A549 (cell line): ENCODE results near the gene IL18BP.

ENCODE experiments used
- CEBPB ChIP-seq, 2 experiments: fragments of >200 bp in 1 of 2; sonication (Bioruptor Twin) in 1 of 2; formaldehyde crosslinking in 1 of 2; IDR thresholded peaks; 2 replicates each; pipeline ENCODE4 v1.6.1; 2012 to 2016
- CHD2 ChIP-seq: fragments of 150-350 bp; IDR thresholded peaks from 2 replicates; pipeline ENCODE4 v1.6.1; 2014; ENCODE audit warnings: low read length; ENCODE audit not compliant: partially characterized antibody
- CTCF ChIP-seq: fragments of >200 bp; sonication (Bioruptor Twin); formaldehyde crosslinking; IDR thresholded peaks from 3 replicates; pipeline ENCODE4 v1.5.1; 2016
- HMGXB4 ChIP-seq: fragments of 250-450 bp; sonication (Bioruptor Pico); IDR thresholded peaks from 2 replicates; pipeline ENCODE4 v1.5.0; 2021; ENCODE audit warnings: mild to moderate bottlenecking, moderate library complexity, borderline replicate concordance
- REST ChIP-seq: fragments of 200-600 bp; sonication (generic); IDR thresholded peaks from 2 replicates; pipeline ENCODE4 v1.6.1; 2016; ENCODE audit warnings: antibody characterized with exemption, mild to moderate bottlenecking, moderate library complexity

- TF ChIP-seq CTCF: no peak
- TF ChIP-seq HMGXB4: no peak
- TF ChIP-seq CEBPB (IDR thresholded peaks at IDR 0.05): no peak
- no peak for TF ChIP-seq CHD2
- TF ChIP-seq REST: no peak
Observed at GRCh38 chr11:72003776-72004171, 5.1 kb downstream of the IL18BP start.
